ENCODE results near the gene GPBP1.

GPBP1 gene

GRCh38 chr5:57152316-57152715, 21.5 kb upstream of the GPBP1 start:
- Histone ChIP-seq H3K79me2 (no peaks in the 10 kb centered on the region), H3K27me3 (ENCODE audit: control insufficient read depth, insufficient read depth, low read length) (no peaks in the 10 kb centered on the region), H3K27ac (no peak overlapping the region), H2AFZ (no peak overlapping the region), H3K9ac (no peak overlapping the region), H3K36me3 (ENCODE audit: control insufficient read depth, insufficient read depth, low read length) (no peaks in the 10 kb centered on the region), H3K9me3 (ENCODE audit: control insufficient read depth, low read length) (no peaks in the 10 kb centered on the region), H3K4me2 (ENCODE audit: low read length) (no peak overlapping the region), H3K4me3 (ENCODE audit: low read depth, low read length) (no peak overlapping the region), H3K4me1 (no peaks in the 10 kb centered on the region)
- no peak for TF ChIP-seq CTCF (IDR thresholded peaks at IDR 0.05)

- H2AFZ ChIP-seq: no peak overlapping the region
- no peaks in the 10 kb centered on the region for H3K4me1 ChIP-seq
- no peak for TF ChIP-seq CTCF (IDR thresholded peaks at IDR 0.05)
- no peak overlapping the region for H3K4me2 ChIP-seq (ENCODE audit: low read length)
- no peaks in the 10 kb centered on the region for H3K36me3 ChIP-seq (ENCODE audit: control insufficient read depth, insufficient read depth, low read length)
- no peaks in the 10 kb centered on the region for H3K27me3 ChIP-seq (ENCODE audit: control insufficient read depth, insufficient read depth, low read length)
- no peaks in the 10 kb centered on the region for H3K9me3 ChIP-seq (ENCODE audit: control insufficient read depth, low read length)
- no peaks in the 10 kb centered on the region for H3K79me2 ChIP-seq
- no peak overlapping the region for H3K9ac ChIP-seq
- no peak overlapping the region for H3K27ac ChIP-seq
- H3K4me3 ChIP-seq (ENCODE audit: low read depth, low read length): no peak overlapping the region
Observed at GRCh38 chr5:57155033-57155432, 18.8 kb upstream of the GPBP1 start.

- no peaks in the 10 kb centered on the region for H3K27me3 ChIP-seq (ENCODE audit: control insufficient read depth, insufficient read depth, low read length)
- H3K36me3 ChIP-seq (ENCODE audit: control insufficient read depth, insufficient read depth, low read length): no peaks in the 10 kb centered on the region
- no peaks in the 10 kb centered on the region for H3K79me2 ChIP-seq
- H3K27ac ChIP-seq: no peak overlapping the region
- H3K4me1 ChIP-seq: no peaks in the 10 kb centered on the region
- peak overlapping the region; percentile 30 for H2AFZ ChIP-seq
- no peaks in the 10 kb centered on the region for H3K9me3 ChIP-seq (ENCODE audit: control insufficient read depth, low read length)
- no peak for TF ChIP-seq CTCF (IDR thresholded peaks at IDR 0.05)
- no peak overlapping the region for H3K4me3 ChIP-seq (ENCODE audit: low read depth, low read length)
- no peak overlapping the region for H3K9ac ChIP-seq
- H3K4me2 ChIP-seq (ENCODE audit: low read length): no peak overlapping the region
Observed at GRCh38 chr5:57157131-57157530, 16.7 kb upstream of the GPBP1 start.

GRCh38 chr5:57157666-57158065, 16.2 kb upstream of the GPBP1 start:
- TF ChIP-seq CTCF (IDR thresholded peaks at IDR 0.05): no peak
- Histone ChIP-seq H3K27ac (no peak overlapping the region), H3K27me3 (ENCODE audit: control insufficient read depth, insufficient read depth, low read length) (no peaks in the 10 kb centered on the region), H3K36me3 (ENCODE audit: control insufficient read depth, insufficient read depth, low read length) (no peaks in the 10 kb centered on the region), H3K79me2 (no peaks in the 10 kb centered on the region), H3K4me1 (no peaks in the 10 kb centered on the region), H3K4me2 (ENCODE audit: low read length) (no peak overlapping the region), H3K9me3 (ENCODE audit: control insufficient read depth, low read length) (no peaks in the 10 kb centered on the region), H2AFZ (no peak overlapping the region), H3K9ac (no peak overlapping the region), H3K4me3 (ENCODE audit: low read depth, low read length) (no peak overlapping the region)

GRCh38 chr5:57163553-57164006, 10.3 kb upstream of the GPBP1 start:
- Histone ChIP-seq H2AFZ (no peak overlapping the region), H3K27ac (no peak overlapping the region), H3K27me3 (ENCODE audit: control insufficient read depth, insufficient read depth, low read length) (no peaks in the 10 kb centered on the region), H3K9ac (no peak overlapping the region), H3K79me2 (no peaks in the 10 kb centered on the region), H3K36me3 (ENCODE audit: control insufficient read depth, insufficient read depth, low read length) (no peaks in the 10 kb centered on the region), H3K4me1 (no peaks in the 10 kb centered on the region), H3K4me3 (ENCODE audit: low read depth, low read length) (no peak overlapping the region), H3K4me2 (ENCODE audit: low read length) (no peak overlapping the region), H3K9me3 (ENCODE audit: control insufficient read depth, low read length) (no peaks in the 10 kb centered on the region)
- no peak for TF ChIP-seq CTCF (IDR thresholded peaks at IDR 0.05)

Measured in parathyroid adenoma (tissue), 2 donors.